D721Med (cell line): ENCODE results near the gene MAMDC4.

ENCODE experiments used
- DNase-seq: peaks from one replicate; pipeline ENCODE4 v3.0.0; 2011; ENCODE audit warnings: low spot score; ENCODE audit not compliant: insufficient read length
- FAIRE-seq: peaks from 2 replicates; lab custom pipeline; 2011; peaks lifted over from hg19 to GRCh38; lab: Jason Lieb, UNC
- TF ChIP-seq, protein P1 (sequence below): IDR thresholded peaks from 2 replicates; pipeline ENCODE4 v1.5.1; 2012; ENCODE audit warnings: mild to moderate bottlenecking, control low read depth; ENCODE audit not compliant: insufficient read depth; ENCODE audit errors: missing control alignments

Gene MAMDC4

DNA sequence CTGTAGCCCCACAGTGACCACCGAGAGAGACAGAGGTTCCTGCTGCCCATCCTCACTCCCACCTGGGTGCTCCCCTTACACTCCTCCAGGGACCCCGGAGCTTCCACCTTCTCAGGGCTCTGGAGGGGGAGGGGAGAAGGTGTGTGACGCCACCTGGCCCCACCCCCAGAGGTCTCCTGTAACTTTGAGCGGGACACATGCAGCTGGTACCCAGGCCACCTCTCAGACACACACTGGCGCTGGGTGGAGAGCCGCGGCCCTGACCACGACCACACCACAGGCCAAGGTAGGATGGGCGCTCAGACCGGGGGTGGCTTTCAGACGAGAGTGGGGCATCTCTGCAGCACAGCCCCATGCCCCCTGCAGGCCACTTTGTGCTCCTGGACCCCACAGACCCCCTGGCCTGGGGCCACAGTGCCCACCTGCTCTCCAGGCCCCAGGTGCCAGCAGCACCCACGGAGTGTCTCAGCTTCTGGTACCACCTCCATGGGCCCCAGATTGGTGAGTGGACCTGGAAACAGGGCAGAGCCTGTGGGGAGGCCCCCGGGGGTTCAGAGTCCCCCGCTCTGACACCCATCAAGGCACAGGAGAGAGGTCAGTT is 4.5 kb downstream of the MAMDC4 start:
- TF ChIP-seq, protein P1, sequence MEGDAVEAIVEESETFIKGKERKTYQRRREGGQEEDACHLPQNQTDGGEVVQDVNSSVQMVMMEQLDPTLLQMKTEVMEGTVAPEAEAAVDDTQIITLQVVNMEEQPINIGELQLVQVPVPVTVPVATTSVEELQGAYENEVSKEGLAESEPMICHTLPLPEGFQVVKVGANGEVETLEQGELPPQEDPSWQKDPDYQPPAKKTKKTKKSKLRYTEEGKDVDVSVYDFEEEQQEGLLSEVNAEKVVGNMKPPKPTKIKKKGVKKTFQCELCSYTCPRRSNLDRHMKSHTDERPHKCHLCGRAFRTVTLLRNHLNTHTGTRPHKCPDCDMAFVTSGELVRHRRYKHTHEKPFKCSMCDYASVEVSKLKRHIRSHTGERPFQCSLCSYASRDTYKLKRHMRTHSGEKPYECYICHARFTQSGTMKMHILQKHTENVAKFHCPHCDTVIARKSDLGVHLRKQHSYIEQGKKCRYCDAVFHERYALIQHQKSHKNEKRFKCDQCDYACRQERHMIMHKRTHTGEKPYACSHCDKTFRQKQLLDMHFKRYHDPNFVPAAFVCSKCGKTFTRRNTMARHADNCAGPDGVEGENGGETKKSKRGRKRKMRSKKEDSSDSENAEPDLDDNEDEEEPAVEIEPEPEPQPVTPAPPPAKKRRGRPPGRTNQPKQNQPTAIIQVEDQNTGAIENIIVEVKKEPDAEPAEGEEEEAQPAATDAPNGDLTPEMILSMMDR = no peak
- FAIRE-seq = no peak
- no peak for DNase-seq

DNA sequence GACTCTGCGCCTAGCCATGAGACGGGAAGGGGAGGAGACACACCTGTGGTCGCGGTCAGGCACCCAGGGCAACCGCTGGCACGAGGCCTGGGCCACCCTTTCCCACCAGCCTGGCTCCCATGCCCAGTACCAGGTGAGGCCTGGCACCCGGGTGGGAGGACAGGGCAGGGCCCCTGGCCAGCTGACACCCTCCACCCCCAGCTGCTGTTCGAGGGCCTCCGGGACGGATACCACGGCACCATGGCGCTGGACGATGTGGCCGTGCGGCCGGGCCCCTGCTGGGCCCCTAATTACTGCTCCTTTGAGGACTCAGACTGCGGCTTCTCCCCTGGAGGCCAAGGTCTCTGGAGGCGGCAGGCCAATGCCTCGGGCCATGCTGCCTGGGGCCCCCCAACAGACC is 5.0 kb downstream of the MAMDC4 start:
- TF ChIP-seq, protein P1 = no peak
- FAIRE-seq (no peak), DNase-seq (no peak)

DNA sequence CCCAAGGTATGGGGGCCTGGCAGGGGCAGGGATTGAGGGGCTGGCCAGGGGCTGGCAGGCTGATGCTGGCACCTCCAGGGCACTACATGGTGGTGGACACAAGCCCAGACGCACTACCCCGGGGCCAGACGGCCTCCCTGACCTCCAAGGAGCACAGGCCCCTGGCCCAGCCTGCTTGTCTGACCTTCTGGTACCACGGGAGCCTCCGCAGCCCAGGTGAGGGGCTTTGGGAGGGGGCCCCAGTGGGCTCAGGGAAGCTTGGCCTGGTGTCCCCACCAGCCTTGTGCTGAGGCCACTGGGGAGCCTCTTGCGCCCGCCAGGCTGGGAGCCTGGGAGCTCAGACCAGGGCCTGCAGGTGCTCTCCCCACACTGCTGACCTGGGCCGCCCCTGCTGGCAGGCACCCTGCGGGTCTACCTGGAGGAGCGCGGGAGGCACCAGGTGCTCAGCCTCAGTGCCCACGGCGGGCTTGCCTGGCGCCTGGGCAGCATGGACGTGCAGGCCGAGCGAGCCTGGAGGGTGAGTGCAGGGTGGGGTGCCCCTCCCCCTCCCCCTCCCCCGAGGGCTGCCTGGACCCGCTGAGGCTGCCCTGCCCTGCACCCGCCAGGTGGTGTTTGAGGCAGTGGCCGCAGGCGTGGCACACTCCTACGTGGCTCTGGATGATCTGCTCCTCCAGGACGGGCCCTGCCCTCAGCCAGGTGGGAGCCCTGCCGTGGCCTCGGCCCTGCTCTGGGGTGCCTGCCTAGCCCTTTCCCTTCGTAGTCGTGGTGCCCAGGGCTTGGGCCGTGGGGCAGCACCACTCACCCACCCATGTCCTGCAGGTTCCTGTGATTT is 5.7 kb downstream of the MAMDC4 start:
- DNase-seq = no peak
- TF ChIP-seq, protein P1 = no peak
- no peak for FAIRE-seq

DNA sequence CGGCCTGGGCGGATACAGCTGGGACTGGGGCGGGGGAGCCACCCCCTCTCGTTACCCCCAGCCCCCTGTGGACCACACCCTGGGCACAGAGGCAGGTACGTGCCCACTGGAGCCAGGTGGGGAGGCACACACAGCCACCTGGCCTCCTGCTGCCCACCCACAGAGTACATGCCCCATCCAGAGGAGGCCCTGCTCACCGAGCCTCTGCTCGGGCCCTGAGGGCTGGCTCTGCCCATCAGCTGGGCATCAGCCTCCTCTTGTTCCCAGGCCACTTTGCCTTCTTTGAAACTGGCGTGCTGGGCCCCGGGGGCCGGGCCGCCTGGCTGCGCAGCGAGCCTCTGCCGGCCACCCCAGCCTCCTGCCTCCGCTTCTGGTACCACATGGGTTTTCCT is 6.3 kb downstream of the MAMDC4 start:
- TF ChIP-seq, protein P1 = no peak
- DNase-seq (no peak), FAIRE-seq (no peak)

DNA sequence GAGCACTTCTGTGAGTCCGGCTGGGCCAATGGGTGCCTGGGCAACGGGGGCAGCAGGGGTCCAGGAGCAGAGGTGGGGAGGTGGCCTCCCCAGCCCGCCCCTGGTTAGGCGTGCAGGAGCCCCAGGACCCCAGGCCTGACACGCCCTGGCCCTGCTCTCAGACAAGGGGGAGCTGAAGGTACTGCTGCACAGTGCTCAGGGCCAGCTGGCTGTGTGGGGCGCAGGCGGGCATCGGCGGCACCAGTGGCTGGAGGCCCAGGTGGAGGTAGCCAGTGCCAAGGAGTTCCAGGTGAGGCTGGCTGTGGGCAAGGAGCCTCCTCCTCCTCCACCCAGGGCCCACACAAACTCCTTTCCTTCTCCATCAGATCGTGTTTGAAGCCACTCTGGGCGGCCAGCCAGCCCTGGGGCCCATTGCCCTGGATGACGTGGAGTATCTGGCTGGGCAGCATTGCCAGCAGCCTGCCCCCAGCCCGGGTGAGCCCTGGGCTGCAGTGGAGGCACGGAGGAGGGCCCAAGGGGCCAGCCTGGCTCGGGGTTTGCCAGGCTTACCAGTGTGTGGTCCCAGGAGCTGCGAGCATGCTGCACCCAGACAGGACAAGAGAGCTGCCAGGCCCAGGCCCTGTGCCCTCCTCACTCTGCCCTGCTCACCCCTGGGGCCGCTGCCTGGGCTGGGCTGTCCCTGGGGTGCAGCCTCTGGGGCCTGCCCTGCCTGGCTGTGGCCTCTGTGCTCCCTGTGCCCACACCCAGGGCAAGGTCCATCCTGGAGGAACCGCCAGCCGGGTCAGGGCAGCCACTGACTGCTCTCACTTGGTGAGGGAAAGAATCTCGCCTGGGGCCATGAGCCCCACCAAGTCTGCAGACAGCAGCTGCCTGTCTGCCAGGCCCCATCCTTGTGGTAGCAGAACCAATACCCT is 7.0 kb downstream of the MAMDC4 start:
- DNase-seq (no peak), FAIRE-seq (no peak)
- TF ChIP-seq, protein P1 = no peak

DNA sequence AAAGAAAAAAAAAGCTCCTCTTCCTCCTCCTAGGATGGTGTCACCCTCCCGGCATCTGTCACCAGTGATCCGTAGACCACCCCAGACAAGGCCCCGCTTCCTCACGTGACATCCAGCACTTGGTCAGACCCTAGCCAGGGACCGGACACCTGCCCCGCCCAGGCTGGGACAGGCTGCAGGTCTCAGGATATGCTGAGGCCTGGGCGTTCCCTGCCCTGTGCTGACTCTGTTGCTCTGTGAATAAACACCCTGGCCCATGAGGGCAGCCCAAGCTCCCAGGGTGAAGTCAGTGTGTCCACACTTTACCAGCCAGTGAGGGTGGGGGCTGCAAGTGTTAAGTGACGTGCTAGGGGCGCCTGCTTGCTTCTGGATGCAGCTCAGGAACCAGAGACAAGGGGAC is 8.4 kb downstream of the MAMDC4 start:
- no peak for DNase-seq
- FAIRE-seq = no peak
- TF ChIP-seq, protein P1 = no peak
